ENCODE results near the gene MYNN.

MYNN gene

DNA sequence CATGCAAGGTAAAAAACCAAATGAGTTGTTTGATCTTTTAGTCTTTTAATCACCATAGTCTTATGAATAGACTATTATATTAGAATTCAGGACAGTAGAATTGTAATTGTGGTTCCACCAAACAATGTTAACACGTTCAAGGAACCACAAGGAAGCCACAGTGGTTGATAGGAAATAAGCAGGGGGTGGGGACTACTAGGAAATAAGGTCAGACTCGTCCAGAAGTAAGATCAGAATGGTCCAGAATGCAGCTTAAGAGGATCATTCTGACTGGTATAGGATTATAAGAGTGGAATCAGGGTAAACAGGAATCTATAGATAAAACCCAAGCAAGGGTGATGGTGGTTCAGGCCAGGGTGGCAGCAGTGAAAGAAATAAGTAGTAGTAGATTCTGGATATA is 7.5 kb downstream of the MYNN start:
- DNase-seq, result no peak

DNA sequence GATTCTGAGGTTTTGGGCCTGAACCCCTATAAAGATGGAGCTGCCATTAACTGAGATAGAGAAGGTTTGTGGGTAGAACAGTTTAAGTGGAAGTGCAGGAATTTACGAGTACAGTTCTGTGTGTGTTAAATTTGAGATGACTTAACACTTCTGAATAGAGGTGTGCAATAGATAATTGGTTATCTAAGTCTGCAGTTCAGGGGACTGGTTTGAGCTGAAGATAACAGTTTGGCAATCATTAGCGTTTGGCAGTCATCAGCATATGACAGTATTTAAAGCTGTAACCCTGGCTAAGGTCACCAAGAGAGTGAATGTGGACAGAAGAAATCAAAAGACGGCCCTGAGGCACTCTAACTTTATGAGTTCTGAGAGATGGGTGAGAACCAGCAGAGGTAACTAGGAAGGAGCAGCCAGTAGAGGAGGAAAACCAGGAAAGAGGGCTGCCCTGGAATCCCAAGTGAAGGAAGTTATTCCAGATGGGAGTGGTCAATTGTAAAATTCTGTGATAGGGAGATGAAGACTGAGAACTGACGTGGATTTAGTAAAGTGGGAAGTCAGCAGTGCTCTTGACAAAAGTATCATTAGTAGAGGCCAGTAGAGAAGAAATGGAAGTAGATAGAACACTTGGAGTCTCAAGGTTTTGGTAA is 8.1 kb downstream of the MYNN start:
- no peak for DNase-seq

DNA sequence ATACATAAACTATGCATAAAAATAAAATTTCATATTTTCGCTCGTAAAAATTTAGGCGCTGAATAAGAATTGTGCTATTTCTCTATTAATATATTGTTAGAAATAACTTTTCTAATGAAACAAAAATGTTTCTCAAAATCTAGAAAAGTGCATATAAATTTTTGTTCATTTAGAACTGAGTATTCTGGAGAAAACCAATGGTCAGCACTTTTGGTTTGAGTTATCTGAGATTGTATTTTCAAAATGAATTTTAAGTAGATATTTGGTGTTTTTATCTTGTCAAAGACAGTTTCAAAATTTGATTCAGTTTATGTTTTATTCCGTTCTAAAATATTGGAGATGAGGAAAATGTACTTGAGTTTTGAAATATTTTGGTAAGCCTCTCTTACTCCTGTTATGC is 13.9 kb downstream of the MYNN start:
- DNase-seq, result no peak

DNA sequence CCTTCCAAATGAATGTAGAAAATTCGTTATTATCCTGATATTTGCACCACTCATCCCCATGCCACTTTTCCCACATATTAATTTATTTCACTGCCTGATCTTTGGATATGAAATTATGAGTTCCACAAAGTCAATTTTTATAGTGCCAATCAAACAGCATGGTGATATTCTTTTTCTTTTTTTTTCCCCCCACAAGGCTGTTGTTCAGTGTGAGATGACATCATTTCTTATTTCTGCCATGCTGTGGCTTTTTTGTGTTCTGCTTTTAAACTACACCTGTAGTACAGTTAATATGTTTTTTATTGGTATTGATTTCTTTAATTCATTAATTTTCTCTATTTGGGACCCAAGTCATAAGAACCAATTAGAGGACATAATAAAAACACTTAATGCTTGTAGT is 14.6 kb downstream of the MYNN start:
- no peak for DNase-seq

DNA sequence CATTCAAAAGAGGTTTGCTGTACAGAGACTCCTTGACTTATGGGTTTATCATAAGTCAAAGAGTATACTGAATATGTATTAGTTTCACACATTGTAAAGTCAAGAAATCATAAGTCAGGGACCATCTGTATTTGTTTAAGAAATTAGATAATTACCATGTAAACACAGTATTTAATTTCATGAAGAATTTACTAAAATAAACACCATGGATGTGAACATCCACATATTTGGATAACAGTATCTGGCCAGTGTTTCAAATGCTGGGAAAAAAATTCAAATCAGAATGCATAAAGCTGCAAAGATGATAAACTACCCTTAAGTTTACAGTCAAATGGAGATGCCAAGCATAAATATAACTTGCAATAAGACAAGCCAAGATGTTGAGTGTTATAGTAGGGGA is 17.0 kb downstream of the MYNN start:
- DNase-seq, result no peak

DNA sequence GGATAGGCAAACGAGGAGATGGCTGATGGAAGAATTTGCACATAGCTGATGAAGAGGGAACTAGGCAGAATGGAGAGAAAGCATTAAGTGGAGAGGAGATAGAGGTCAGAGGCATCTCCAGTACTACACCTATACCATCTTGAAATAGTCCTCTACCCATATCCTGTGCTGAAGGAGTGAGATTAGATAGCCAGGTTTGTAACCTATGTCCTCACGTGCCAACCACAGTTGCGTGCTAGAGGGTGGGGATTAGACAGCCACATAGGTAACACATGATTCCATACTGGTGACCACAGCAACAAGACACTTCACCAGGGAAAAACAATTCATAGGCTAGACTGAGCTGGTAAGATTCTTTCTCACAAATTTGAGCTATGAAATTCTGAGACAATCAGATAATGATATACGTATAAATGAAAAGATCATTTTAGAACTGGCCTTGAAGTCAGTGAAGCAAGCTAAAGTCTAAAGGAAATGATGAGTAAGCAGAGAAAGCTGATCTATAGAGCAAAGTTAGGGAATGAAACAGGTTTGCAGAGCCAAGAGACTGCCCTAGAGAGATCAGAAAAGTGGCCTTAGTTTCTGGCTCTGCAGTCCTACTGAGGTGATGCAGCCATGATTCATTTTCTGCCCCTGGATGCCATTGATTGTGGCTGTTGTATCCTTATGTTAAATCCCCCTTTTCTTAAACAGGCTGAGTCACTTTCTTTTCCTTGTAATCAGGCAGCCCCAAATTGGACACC is 17.7 kb downstream of the MYNN start:
- no peak for DNase-seq

DNA sequence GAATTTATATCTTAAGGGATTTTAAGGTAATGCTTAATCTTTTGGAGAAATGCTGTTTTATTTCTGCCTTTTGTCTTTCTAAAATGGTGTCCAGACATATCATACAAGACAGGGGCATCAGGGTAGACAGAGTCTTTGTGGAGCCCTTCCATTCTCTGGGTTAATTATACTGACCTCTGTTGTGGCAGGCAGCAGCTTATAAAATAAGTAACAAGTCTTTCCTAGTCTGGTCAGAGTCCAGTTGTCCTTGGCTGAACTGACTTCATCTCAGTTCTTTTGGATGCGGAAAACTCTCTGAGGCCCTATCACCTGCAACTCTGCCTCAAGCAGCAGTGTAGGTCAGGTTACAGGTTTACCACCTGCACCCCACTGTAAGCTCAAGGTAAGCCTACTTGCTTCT is 19.2 kb downstream of the MYNN start:
- no peak for DNase-seq

DNA sequence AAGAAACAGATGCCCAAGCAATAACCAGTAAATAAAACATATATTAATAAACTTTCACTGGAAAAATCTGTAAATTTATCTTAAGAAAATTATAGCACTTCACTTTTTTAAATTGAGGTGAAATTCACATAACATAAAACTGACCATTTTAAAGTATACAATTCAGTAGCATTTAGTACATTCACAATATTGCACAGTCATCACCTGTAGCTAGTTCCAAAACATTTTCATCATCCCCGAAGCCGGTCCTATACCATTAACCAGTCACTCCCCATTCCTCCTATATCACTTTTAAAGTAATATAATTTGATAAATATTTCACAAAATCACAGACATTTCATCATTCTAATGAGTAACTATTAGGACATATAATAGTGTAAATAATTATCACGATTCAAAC is 31.5 kb downstream of the MYNN start:
- DNase-seq, result no peak

DNA sequence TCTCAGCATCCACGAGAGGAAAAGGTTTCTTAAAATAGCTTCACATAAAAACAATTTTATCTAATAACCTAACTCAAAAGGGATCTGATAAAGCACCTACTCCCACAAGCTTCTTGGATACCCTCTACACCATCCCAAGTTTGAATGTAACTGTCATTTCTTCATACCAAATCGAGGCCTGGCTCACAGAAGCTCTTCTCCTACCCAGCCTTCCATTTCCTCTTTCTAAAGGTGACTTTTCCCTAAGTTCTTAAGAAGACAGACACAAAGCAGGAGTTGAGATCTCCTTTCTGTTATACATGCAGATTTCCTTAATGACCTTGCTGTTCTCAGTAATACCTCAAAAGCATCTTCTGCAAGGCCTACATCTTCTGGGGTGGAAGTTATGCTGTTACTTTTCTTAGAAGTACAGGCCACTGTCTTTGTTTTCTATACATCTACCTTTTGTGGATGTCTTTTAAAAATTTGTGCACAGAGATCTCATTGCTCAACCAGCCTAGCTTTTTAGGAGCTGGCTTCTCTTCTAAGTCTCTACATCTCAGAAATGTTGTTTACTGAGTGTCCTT is 36.1 kb downstream of the MYNN start:
- no peak for DNase-seq

DNA sequence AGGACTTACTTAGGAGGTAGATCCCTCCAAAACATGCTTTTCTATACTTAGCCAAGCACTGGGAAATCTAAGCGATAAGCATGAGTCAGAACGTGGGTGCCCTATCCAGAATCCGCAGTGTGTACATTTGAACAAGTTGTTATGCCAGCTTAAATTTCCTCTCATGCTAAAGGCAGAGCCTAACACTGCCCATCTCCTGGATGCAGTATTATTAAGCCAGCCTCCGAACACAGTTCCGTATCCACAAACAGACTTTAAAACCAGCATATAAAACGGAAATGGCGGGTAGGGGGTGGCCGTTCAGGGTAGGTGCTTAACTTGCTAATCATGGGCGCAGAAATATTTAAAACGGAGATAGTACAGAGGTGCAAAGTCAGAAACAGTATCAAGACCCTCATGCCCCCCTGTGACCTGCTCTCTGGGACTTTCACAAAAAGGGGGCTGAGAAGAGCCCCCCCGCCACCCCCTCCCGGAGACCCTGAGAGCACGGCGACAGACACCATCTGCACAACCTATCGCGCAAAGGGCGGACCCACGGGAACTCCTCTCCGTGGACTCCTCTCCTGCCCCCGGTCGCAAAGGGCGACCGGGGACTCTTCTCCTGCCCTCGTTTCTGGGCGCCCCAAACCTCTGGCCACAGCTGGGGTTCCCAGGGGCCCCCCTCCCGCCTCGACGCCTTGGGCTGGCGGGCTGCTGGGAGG is 38.6 kb downstream of the MYNN start:
- DNase-seq, result peak; percentile 75

DNA sequence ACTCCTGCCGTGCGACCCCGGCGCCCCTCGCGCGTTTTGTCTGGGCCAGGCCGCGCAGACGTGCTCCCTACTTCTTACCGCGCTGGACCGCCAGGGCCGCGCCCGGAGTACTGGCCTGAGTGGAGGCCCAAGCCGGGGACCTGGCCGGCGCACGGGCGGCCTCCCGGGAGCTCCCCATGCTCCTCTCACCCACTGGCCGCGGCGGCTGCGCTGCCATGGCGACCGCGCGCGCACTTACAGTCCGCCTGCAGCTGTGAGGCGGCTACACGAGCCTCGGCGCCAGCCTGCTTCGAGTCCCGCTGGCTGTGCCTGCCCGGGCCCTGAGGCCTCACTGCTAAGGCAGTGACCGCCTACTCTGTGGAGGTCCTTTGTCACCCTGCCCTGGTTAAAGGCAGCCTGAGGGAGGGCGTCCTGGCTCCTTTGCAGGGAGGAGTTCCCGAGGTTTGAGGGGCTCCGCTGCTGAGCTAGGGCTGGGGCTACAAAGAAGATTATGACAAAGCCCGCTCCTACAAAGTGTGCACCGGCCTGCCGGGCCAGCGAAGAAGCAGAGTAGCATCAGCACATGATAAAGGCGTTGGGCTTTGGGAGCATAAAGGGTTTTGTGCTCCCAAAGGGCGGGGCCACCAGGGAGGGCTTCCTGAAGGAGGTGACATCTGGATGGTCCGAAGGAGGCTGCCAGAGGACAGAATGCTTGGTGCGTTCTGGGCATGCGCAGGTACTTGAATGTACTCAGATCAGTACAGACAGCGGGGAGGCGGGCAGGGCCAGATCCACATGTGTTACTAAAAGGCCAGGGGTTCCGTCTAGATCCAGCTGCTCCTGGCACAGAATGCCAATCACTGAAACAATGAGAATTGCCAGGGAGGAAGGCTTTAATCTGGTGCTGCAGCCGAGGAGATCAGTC is 39.4 kb downstream of the MYNN start, which contains the start of the genes LRRC34 and LRRIQ4:
TSS of gene LRRC34 (minus strand) at position 573 of the 904 bp plus-strand sequence. CDS start at position 217, 356 bp downstream.
TSS of gene LRRIQ4 (plus strand) at position 539 of the 904 bp plus-strand sequence. CDS start 9,052 bp downstream, outside the sequence.
- DNase-seq, result peak; percentile 96

DNA sequence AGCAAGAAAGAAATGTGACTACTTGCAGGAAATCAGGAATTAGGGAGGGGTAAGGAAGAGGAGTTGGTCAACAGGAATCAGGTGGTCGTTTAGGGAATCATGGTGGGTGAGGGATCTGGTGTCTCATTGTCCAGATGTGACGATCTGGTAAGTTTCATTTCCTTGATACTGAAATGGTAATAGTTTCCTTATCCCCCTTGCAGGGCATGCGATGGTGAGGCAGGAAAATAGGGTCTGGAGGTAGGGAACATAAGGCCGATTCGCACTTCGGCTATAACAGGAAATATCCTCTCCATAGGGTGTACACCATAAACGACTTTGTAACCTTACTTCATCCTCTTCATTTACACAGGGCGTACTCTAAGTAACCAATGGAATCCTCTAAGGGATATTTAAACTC is 40.1 kb downstream of the MYNN start:
- DNase-seq, result peak; percentile 44

DNA sequence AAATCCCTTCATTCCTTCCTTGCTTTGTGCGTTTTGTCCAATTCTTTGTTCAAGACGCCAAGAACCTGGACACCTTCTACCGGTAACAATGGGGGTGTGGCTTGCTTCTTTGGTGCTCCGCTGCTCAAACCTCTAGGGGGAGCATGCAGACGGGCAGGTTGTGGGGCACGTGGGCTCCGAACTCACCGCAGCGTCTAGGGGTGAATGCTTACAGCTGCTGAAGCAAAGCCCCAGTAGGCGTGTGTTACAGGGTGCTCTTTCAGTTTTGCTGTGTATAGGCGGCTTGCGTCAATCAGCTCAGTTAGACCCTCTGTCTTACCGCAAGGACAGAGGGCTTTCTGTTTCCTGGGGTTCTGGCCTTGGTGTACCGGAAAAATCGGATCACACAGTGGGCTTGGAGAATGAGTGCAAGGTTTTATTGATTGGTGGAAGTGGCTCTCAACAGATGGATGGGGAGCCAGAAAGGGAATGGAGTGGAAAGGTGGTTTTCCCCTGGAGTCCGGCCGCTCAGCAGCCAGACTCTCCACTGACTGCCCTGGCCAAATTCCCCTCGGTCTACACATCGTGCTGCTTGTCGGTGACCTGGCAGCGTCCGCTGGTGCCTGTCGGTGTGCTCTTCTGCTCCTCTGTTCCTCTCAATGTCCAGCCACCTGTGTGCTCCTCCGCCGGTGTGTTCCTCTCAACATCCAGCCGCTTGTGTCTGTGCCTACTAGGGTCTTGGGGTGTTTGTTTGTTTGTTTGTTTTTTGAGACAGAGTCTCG is 40.7 kb downstream of the MYNN start:
- peak; percentile 55 for DNase-seq

DNA sequence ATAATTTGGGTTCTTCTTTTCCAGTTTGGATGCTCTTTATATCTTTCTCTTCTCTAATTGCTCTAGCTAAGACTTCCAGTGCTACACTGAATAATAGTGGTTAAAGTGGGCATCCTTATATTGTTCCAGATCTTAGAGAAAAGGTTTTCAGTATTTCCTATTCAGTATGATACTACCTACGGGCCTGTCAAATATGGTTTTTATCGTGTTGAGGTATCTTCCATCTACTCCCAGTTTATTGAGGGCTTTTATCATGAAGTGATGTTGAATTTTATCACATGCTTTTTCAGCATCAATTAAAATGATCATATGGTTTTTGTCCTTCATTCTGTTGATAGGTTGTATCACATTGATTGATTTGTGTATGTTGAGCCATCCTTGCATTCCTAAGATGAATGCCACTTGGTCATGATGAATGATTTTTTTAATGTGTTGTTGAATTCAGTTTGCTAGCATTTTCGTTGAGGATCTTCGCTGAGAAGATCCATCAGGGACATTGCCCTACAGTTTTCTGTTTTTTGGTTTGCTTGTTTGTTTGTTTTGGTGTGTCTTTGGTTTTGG is 42.5 kb downstream of the MYNN start:
- no peak for DNase-seq

DNA sequence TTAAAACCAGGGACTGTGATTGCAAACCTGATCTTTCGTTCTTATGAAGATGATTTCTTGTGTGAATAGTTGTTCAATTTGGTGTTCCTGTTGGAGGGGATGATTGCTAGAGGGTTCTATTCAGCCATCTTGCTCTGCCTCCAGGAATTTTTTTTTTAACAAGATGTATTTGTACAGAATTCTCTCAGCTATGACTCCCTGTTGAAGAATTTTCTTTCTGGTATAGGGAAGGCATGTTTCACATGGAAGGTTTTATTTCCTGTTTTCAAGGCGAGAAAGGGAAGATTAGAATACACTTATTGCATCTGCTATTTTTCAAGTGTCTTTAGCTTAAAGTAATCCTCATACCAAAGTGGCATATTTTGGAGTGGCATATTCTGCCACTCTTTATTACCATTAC is 45.1 kb downstream of the MYNN start:
- no peak for DNase-seq

DNA sequence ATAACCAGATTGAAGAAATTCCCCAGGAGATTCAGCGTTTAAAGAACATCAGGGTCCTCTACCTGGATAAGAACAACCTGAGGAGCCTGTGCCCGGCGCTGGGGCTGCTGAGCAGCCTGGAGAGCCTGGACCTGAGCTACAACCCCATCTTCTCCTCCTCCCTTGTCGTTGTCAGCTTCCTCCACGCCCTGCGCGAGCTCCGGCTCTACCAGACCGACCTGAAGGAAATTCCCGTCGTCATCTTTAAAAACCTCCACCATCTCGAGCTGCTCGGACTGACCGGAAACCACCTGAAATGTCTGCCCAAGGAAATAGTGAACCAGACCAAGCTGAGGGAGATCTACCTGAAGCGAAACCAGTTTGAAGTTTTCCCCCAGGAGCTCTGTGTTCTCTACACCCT is 48.9 kb downstream of the MYNN start:
- peak; percentile 66 for DNase-seq

DNA sequence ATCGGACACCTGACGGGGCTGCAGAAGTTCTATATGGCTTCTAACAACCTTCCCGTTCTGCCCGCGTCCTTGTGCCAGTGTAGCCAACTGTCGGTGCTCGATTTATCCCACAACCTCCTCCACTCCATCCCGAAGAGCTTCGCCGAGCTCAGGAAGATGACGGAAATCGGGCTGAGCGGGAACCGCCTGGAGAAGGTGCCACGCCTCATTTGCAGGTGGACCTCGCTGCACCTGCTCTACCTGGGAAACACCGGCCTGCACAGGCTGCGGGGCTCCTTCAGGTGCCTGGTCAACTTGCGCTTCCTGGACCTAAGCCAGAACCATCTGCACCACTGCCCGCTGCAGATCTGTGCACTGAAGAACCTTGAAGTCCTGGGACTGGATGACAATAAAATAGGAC is 49.3 kb downstream of the MYNN start:
- DNase-seq, result peak; percentile 84

DNA sequence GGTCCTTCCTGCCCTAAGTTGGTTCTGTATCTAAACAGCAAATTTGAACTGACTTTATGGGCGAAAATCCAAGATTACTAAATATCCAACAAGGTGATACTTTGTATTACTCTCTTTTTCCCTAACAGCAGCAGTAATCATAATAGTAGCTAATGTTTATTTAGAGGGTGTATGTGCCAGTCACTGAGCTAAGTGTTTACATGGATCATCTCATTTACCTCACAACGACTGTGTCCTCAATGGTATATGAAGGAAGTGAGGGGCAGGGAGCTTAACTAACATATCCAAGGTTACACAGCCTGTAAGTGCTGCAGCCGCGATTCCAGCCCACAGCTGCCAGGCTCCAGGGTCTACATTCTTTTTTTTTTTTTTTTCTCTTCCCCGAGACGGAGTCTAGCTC is 49.8 kb downstream of the MYNN start:
- peak; percentile 83 for DNase-seq

DNA sequence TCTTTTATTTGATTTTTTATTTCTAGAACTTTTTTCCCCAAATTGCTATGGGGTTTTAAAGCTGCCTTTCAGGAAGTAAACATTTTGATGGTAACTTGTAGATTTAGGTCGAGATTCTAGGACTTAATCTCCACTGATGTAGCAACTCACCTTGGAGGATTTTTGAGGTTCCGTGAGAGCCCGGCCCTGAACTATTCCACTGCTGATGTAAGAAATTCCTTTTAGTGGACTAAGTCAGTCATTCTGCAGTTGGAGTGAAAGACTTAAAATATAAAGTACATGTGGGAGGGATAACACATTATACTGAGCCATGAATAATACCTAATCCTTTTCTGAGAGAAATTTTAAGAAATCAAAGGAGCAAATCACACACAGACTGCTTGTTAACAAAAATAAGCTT is 52.1 kb downstream of the MYNN start:
- DNase-seq, result no peak

DNA sequence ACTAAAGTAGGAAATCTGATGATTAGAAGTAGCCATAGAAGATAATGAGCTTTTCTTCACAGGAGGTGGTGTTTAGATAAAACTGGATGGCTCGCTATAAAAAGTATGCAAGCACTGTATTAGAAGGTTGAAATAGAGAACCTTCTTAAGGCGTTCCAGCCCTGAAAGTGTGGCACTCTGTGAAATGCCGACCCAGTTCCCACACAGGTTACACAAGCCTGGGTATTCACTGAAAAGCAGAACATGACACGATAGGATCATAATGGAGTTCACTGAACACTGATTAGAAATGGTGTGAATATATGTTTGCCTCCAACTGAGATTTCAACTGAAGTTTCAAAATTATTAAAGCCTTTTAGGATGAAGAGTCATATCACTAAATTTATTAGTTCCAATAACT is 54.5 kb downstream of the MYNN start:
- no peak for DNase-seq

DNA sequence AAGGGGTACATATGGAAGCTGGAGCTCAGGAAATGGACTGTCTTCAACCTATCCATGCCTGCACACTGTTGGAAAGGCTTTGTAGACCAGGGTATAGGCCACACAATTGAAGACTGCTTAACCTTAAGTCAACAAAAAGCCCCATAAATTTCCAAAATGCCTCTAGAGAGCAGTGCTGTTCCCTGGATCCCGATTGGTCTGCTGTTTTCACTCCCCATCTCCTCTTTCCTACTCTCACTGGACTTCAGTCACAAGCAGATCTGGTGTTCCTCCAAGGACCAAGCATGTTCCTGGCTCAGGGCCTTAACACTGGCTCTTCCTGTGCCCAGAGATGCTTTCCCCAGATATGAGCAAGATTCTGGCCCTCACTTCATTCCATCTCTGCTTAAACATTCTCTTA is 62.3 kb downstream of the MYNN start:
- DNase-seq, result no peak
